Endothelial cell of umbilical vein (primary cell): ENCODE measurements around the gene LRR1.

ENCODE experiments used
- EZH2 ChIP-seq: IDR thresholded peaks from 2 replicates; pipeline ENCODE4 v1.6.1; 2012; ENCODE audit warnings: borderline replicate concordance, low read depth, mild to moderate bottlenecking, moderate library complexity, low read length, inconsistent platforms; ENCODE audit not compliant: severe bottlenecking
- FOS ChIP-seq: IDR thresholded peaks from 2 replicates; pipeline ENCODE4 v1.6.1; 2011; ENCODE audit warnings: mild to moderate bottlenecking, low read length, moderate library complexity, borderline replicate concordance; ENCODE audit not compliant: insufficient read depth
- GATA2 ChIP-seq: IDR thresholded peaks from 2 replicates; pipeline ENCODE4 v1.7.0; 2011; ENCODE audit warnings: low read depth, mild to moderate bottlenecking, moderate library complexity, mixed read lengths, low read length; ENCODE audit not compliant: insufficient read length, insufficient read depth
- JUN ChIP-seq: IDR thresholded peaks from 2 replicates; pipeline ENCODE4 v1.6.1; 2011; ENCODE audit warnings: borderline replicate concordance, low read depth; ENCODE audit not compliant: insufficient read length, insufficient read depth
- MAX ChIP-seq: IDR thresholded peaks from 2 replicates; pipeline ENCODE4 v1.6.1; 2011; ENCODE audit not compliant: insufficient read depth, insufficient read length
- MYC ChIP-seq: IDR thresholded peaks from one replicate; pipeline ENCODE4 v1.6.1; 2011; ENCODE audit warnings: mild to moderate bottlenecking, low read depth, low read length
- POLR2A ChIP-seq: IDR thresholded peaks from 2 replicates; pipeline ENCODE4 v1.6.1; 2012; ENCODE audit warnings: low read depth, mild to moderate bottlenecking, control low read depth, low read length
- POLR2AphosphoS5 ChIP-seq: IDR thresholded peaks from 2 replicates; pipeline ENCODE4 v1.6.1; 2012; ENCODE audit warnings: low read depth, mild to moderate bottlenecking, control low read depth, low read length, moderate library complexity; ENCODE audit not compliant: insufficient read depth
- TF ChIP-seq, protein P1 (sequence below), 2 donors: IDR thresholded peaks; 1 replicate in 1 of 2; 2 replicates in 1 of 2; pipeline ENCODE4 v1.5.1; 2011; ENCODE audit warnings: low read length in 2 of 2, mild to moderate bottlenecking in 2 of 2, moderate library complexity in 2 of 2, control low read depth in 1 of 2, inconsistent platforms in 1 of 2, low read depth in 1 of 2; ENCODE audit not compliant: insufficient read depth in 1 of 2; ENCODE audit errors: extremely low read depth in 1 of 2

DNA sequence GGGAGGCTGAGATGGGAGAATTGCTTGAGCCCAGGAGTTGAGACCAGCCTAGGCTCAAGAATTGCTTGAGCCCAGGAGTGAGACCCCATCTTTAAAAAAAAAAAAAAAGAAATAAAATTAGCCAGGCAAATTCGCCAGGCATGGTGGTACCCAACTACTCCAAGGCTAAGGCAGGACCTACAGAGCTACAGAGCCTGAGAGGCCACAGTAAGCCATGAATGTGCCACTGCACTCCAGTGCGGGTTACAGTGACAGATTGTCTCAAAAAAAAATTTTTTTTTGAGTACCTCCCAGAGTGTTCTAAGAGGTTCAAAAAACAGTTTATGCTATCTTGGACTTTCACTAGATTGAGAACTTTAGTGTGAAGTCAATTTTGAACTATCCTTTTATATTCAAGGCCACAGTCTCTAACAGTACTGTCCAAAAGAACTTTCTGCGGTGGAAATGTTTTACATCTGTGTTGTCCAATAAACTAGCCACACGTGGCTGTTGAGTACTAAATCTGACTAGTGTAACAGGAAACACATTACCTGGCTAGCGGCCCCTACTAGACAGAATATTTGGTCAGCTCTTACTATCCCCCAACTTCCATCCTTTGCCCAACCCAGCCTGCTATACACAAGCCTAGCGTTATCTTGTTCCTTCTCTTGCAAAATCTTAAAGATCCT, 19.2 kb downstream of the LRR1 start:
- TF ChIP-seq, protein P1, sequence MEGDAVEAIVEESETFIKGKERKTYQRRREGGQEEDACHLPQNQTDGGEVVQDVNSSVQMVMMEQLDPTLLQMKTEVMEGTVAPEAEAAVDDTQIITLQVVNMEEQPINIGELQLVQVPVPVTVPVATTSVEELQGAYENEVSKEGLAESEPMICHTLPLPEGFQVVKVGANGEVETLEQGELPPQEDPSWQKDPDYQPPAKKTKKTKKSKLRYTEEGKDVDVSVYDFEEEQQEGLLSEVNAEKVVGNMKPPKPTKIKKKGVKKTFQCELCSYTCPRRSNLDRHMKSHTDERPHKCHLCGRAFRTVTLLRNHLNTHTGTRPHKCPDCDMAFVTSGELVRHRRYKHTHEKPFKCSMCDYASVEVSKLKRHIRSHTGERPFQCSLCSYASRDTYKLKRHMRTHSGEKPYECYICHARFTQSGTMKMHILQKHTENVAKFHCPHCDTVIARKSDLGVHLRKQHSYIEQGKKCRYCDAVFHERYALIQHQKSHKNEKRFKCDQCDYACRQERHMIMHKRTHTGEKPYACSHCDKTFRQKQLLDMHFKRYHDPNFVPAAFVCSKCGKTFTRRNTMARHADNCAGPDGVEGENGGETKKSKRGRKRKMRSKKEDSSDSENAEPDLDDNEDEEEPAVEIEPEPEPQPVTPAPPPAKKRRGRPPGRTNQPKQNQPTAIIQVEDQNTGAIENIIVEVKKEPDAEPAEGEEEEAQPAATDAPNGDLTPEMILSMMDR (IDR thresholded peaks at IDR 0.05; ENCODE audit: extremely low read depth in 1 of 2, insufficient read depth in 1 of 2, low read depth in 1 of 2, low read length in 2 of 2), result no peak
- TF ChIP-seq MAX, result no peak
- TF ChIP-seq GATA2, result no peak
- TF ChIP-seq POLR2A, result no peak
- no peak for TF ChIP-seq JUN
- TF ChIP-seq FOS, result no peak
- TF ChIP-seq EZH2, result no peak
- no peak for TF ChIP-seq POLR2AphosphoS5
- TF ChIP-seq MYC, result no peak
